MG63 (cell line): ENCODE measurements around the gene FRRS1. TPM values are rescaled to one million over a fixed set of nuclear protein-coding genes. Genes with fewer than 3 reads are reported as not detected.
"Not testable (repeated sequence)": the region's sequence is repeated elsewhere in the genome, so short reads cannot be mapped to it uniquely, and the experiment has no call there.

Source experiments
- DNase-seq: peaks from one replicate; pipeline ENCODE4 v3.0.0-alpha.2; 2020
- H3K27me3 ChIP-seq: fragments of 250-450 bp; sonication (Bioruptor Pico); 2 replicates; pipeline ENCODE4 v1.5.1; 2020; ENCODE audit warnings: mild to moderate bottlenecking, moderate library complexity
- H3K36me3 ChIP-seq: fragments of 250-450 bp; sonication (Bioruptor Pico); 2 replicates; pipeline ENCODE4 v1.5.1; 2020; ENCODE audit warnings: mild to moderate bottlenecking, moderate library complexity
- H3K4me3 ChIP-seq: fragments of 250-450 bp; sonication (Bioruptor Pico); 2 replicates; pipeline ENCODE4 v1.5.1; 2020; ENCODE audit warnings: mild to moderate bottlenecking, moderate library complexity
- H3K9me3 ChIP-seq: fragments of 250-450 bp; sonication (Bioruptor Pico); 2 replicates; pipeline ENCODE4 v1.5.1; 2020; ENCODE audit warnings: mild to moderate bottlenecking, moderate library complexity
- total RNA-seq: library from RNA; depleted of rRNA; stranded (reverse); fragments of >200 nt; shearing (Covaris generic); gene quantifications from 2 replicates; pipeline ENCODE4 v1.2.3, GENCODE V29; 2014; ENCODE audit warnings: low replicate concordance

FRRS1 gene
- total RNA-seq, 1 experiment from 2014 or later: 7.8 TPM

DNA sequence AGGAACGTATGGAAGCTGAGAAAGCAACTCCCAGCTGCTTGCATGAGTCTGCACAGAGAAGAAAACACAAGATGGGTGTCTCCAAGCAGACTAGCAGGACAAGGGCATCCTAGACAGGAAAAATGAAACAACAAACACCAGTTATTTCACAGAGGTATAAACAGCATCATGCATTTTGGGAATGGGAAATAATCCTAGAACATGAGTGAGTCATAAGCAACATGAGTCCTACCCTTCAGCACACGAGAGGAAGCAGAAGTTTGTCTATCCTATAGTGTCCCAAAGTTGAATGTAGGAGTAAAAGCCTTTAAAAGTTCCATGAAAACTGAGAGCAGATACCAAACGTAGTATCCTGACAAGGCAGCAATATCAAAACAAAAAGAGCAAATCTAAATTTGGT is 11.3 kb upstream of the FRRS1 start:
- DNase-seq: no peak
- Histone ChIP-seq H3K4me3 (no peak overlapping the region), H3K36me3 (no peaks in the 10 kb centered on the region), H3K27me3 (peaks cover 10% of the 10 kb centered on the region), H3K9me3 (0 out of 2 replicates have a peak, but pooled peaks cover 2% of the 10 kb centered on the region)

- Histone ChIP-seq H3K9me3 (0 out of 2 replicates have a peak, but pooled peaks cover 2% of the 10 kb centered on the region), H3K36me3 (no peaks in the 10 kb centered on the region), H3K27me3 (peaks cover 10% of the 10 kb centered on the region), H3K4me3 (no peak overlapping the region)
- no peak for DNase-seq
Observed at GRCh38 chr1:99776120-99776519, 9.7 kb upstream of the FRRS1 start.

- H3K9me3 ChIP-seq: 0 out of 2 replicates have a peak, but pooled peaks cover 2% of the 10 kb centered on the region
- H3K36me3 ChIP-seq: no peaks in the 10 kb centered on the region
- no peak for DNase-seq
- H3K27me3 ChIP-seq: peaks cover 4% of the 10 kb centered on the region; the same call in 1 of the 2 replicates
- H3K4me3 ChIP-seq: no peak overlapping the region
Observed at GRCh38 chr1:99772809-99773208, 6.4 kb upstream of the FRRS1 start.

- Histone ChIP-seq H3K36me3 (no peaks in the 10 kb centered on the region), H3K9me3 (no peaks in the 10 kb centered on the region), H3K27me3 (no peaks in the 10 kb centered on the region), H3K4me3 (no peak overlapping the region)
- no peak for DNase-seq
Observed at GRCh38 chr1:99771513-99771918, 5.1 kb upstream of the FRRS1 start.

GRCh38 chr1:99768524-99769245 is 2.2 kb upstream of the FRRS1 start:
- no peak overlapping the region for H3K4me3 ChIP-seq
- no peaks in the 10 kb centered on the region for H3K27me3 ChIP-seq
- no peaks in the 10 kb centered on the region for H3K36me3 ChIP-seq
- no peak for DNase-seq
- no peaks in the 10 kb centered on the region for H3K9me3 ChIP-seq

GRCh38 chr1:99768104-99768503 is 1.7 kb upstream of the FRRS1 start:
- Histone ChIP-seq H3K9me3 (no peaks in the 10 kb centered on the region), H3K4me3 (no peak overlapping the region), H3K27me3 (no peaks in the 10 kb centered on the region), H3K36me3 (no peaks in the 10 kb centered on the region)
- no peak for DNase-seq

DNA sequence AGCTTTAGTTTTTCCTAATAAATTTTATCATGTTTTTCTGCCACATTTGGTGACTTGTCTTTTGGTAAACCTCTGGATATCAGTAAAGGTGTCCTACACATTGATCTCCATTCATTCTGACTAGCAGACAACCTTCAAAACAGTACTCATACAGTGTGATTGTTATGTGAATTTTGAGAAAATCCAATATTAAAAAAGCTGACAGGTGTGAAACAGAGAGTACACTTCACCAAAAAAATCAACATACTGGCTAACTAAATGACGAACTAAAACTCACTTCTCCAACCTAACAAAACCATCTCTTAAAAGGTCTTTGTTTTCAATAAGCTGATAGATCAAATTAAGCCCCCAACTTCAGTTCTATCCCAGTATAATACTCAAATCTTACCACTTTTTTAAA is 1.5 kb downstream of the FRRS1 start:
- no peak for DNase-seq
- Histone ChIP-seq H3K27me3 (no peaks in the 10 kb centered on the region), H3K9me3 (no peaks in the 10 kb centered on the region), H3K36me3 (no peaks in the 10 kb centered on the region), H3K4me3 (no peak overlapping the region)

GRCh38 chr1:99764439-99764838 is 2.0 kb downstream of the FRRS1 start:
- Histone ChIP-seq H3K36me3 (no peaks in the 10 kb centered on the region), H3K27me3 (no peaks in the 10 kb centered on the region), H3K4me3 (no peak overlapping the region), H3K9me3 (no peaks in the 10 kb centered on the region)
- DNase-seq: no peak

- DNase-seq: no peak
Observed at GRCh38 chr1:99763956-99764355, 2.5 kb downstream of the FRRS1 start.

GRCh38 chr1:99761774-99762173 is 4.7 kb downstream of the FRRS1 start:
- DNase-seq: no peak

More at GRCh38 chr1:99763956-99764355, 2.5 kb downstream of the FRRS1 start:
- H3K36me3 ChIP-seq: no peaks in the 10 kb centered on the region
- H3K9me3 ChIP-seq: no peaks in the 10 kb centered on the region
- no peak overlapping the region for H3K4me3 ChIP-seq
- no peaks in the 10 kb centered on the region for H3K27me3 ChIP-seq

DNA sequence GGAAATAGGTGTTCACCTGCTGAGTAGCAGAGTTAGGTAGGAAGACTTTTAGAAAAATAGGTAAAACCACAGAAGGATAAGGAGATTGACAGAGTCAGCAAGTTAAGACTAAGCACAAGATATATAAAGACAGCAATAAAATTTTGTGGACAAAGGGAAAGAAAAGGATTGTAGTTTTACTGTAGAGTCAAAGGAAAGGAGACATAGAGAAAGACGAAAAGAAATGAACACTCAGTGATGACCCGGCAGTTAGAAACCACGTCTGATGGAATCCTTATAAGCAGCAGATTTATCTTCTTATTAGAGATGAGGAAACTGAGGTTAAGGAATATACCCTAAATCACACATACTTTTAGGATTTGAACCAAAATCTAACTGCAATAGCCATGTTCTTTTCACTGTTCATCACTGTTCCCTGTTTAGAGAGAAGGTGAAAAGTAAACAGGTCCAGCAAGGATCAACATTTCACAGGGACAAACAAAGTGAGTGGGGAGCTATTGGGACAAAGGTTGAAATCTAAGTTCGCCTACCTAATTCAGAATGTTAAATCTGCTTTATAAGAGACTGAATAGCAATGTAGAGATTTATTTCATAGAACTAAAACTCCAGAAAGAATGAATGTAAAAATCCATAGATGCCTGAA is 6.8 kb downstream of the FRRS1 start:
- no peak overlapping the region for H3K4me3 ChIP-seq
- no peaks in the 10 kb centered on the region for H3K27me3 ChIP-seq
- H3K9me3 ChIP-seq: 0 out of 2 replicates have a peak, but pooled peaks cover 4% of the 10 kb centered on the region
- no peaks in the 10 kb centered on the region for H3K36me3 ChIP-seq
- DNase-seq: no peak

More at GRCh38 chr1:99761774-99762173, 4.7 kb downstream of the FRRS1 start:
- no peaks in the 10 kb centered on the region for H3K36me3 ChIP-seq
- H3K27me3 ChIP-seq: no peaks in the 10 kb centered on the region
- 0 out of 2 replicates have a peak, but pooled peaks cover 4% of the 10 kb centered on the region for H3K9me3 ChIP-seq
- no peak overlapping the region for H3K4me3 ChIP-seq

DNA sequence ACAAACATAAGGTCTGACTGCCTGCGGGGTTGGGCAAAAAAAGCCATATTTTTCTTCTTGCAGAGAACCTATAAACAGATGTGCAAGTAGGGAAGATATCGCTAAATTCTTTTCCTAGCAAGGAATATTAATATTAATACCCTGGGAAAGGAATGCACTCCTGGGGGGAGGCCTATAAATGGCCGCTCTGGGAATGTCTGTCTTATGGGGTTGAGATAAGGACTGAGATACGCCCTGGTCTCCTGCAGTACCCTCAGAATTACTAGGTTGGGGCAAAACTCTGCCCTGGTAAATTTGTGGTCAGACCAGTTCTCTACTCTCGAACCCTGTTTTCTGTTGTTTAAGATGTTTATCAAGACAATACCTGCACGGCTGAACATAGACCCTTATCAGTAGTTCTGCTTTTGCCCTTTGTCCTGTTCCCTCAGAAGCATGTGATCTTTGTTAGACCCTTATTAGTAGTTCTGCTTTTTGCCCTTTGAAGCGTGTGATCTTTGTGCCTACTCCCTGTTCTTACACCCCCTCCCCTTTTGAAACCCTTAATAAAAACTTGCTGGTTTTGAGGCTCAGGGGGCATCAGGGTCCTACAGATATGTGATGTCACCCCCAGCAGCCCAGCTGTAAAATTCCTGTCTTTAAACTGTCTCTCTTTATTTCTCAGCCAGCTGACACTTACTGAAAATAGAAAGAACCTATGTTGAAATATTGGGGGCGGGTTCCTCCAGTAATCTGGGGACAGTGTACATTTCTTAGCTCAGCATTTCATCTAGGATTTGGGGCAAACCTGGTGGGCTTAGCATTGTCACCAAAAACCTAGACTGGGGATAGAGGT is 7.5 kb downstream of the FRRS1 start:
- DNase-seq, H3K9me3 ChIP-seq, H3K27me3 ChIP-seq, H3K36me3 ChIP-seq, H3K4me3 ChIP-seq: not testable (repeated sequence)

- no peak for DNase-seq
- no peaks in the 10 kb centered on the region for H3K27me3 ChIP-seq
- H3K4me3 ChIP-seq: no peak overlapping the region
- H3K36me3 ChIP-seq: no peaks in the 10 kb centered on the region
- 0 out of 2 replicates have a peak, but pooled peaks cover 4% of the 10 kb centered on the region for H3K9me3 ChIP-seq
Observed at GRCh38 chr1:99758073-99758511, 8.3 kb downstream of the FRRS1 start.

DNA sequence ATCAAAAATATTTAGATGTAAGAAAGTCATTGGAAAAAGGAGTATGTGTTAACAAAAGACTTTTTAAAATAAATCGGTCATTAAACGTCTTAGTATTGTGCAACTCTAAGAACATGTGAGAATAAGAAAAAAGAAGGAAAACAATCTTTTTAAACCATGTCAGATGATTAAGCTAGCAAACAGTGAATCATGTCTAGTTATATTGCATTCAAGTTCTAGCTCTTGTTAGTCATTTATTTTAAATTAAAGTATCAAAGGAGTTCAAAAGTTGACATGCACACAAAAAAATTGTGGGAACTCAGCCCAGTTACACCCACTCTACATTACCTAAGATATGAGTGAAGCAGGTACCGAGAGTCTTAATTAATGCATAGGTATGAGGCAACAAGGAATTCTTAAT is 9.8 kb downstream of the FRRS1 start:
- Histone ChIP-seq H3K4me3 (no peak overlapping the region), H3K27me3 (no peaks in the 10 kb centered on the region)
- DNase-seq: no peak

GRCh38 chr1:99755664-99756063 is 10.8 kb downstream of the FRRS1 start:
- Histone ChIP-seq H3K9me3 (0 out of 2 replicates have a peak, but pooled peaks cover 4% of the 10 kb centered on the region), H3K27me3 (no peaks in the 10 kb centered on the region), H3K36me3 (no peaks in the 10 kb centered on the region), H3K4me3 (no peak overlapping the region)
- DNase-seq: no peak

More for the DNA sequence above, 9.8 kb downstream of the FRRS1 start:
- H3K9me3 ChIP-seq: 0 out of 2 replicates have a peak, but pooled peaks cover 4% of the 10 kb centered on the region
- H3K36me3 ChIP-seq: no peaks in the 10 kb centered on the region

GRCh38 chr1:99754697-99755096 is 11.7 kb downstream of the FRRS1 start:
- Histone ChIP-seq H3K36me3 (no peaks in the 10 kb centered on the region), H3K27me3 (no peaks in the 10 kb centered on the region), H3K9me3 (0 out of 2 replicates have a peak, but pooled peaks cover 4% of the 10 kb centered on the region), H3K4me3 (no peak overlapping the region)
- no peak for DNase-seq
